Measurements from ENCODE around the gene TSHZ3.

DNA sequence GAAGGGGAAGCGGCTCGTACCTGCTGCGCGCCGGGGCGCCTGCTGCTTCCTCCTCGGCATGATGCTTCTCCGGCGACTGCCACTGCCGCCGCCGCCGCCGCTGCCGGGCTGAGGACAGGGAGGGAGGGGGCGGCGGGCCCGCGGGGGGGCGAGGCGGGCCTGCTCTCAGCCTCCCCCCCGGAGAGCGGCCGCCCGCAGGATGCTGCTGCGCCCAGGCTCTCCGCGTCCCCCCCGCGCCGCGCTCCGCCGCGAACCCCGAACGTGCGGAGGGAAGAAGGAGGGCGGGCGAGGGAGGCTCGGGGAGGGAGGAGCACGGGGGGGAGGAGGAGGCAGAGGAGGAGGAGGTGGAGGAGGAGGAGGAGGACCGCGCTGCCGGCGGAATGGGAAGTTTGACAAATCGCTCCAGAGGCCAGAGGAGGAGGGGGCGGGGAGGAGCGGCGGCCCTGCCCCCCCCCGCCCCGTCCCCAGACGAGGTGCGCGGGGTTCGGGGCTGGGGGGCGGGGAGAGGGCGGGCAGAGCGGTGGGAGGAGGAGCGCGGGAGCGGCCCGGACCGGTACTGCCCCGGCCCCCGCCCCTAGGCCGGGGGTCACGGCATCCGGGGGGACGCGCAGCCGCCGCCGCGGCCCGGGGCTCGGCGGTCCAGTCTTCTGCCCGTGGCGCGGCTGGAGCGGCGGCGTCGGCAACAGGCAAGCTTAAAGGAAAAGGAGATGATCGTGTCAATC lies at the start of gene TSHZ3:
- TF ChIP-seq EZH2 (IDR thresholded peaks at IDR 0.05; ENCODE audit: low read depth, low read length, severe bottlenecking) (no peak), KDM1A (IDR thresholded peaks at IDR 0.05; ENCODE audit: borderline replicate concordance, low read length) (no peak), FOSL1 (IDR thresholded peaks at IDR 0.05; ENCODE audit: insufficient read depth, low read depth, low read length) (no peak), EGR1 (IDR thresholded peaks at IDR 0.05; ENCODE audit: borderline replicate concordance, low read depth, low read length) (no peak), POLR2A (IDR thresholded peaks at IDR 0.05; ENCODE audit: control extremely low read depth in 1 of 2, low read depth in 2 of 2, low read length in 2 of 2) (no peak), TAF1 (IDR thresholded peaks at IDR 0.05; ENCODE audit: low read depth, low read length) (no peak), HDAC2 (IDR thresholded peaks at IDR 0.05; ENCODE audit: borderline replicate concordance in 1 of 2, low read depth in 2 of 2, low read length in 2 of 2) (no peak; a peak in 1 of 4 replicates), BACH1 (IDR thresholded peaks at IDR 0.05; ENCODE audit: low read length) (no peak), EP300 (IDR thresholded peaks at IDR 0.05; ENCODE audit: borderline replicate concordance in 1 of 2, low read depth in 2 of 2, low read length in 2 of 2) (peak in 1 of 2 experiments; percentile 14; a peak in 1 of 3 replicates), SIN3A (conservative IDR thresholded peaks at IDR 0.05 in 1 of 2, IDR thresholded peaks at IDR 0.05 in 1 of 2; ENCODE audit: low read depth in 1 of 2, low read length in 2 of 2) (0 out of 4 replicates have a peak, but pooled peaks of 1 of the 2 experiments have one; percentile 37), GABPA (IDR thresholded peaks at IDR 0.05; ENCODE audit: borderline replicate concordance, insufficient read depth, low read length) (no peak), RAD21 (IDR thresholded peaks at IDR 0.05 in 1 of 2, conservative IDR thresholded peaks at IDR 0.05 in 1 of 2; ENCODE audit: low read depth in 2 of 2, low read length in 2 of 2) (no peak)
- TF ChIP-seq, protein P1, sequence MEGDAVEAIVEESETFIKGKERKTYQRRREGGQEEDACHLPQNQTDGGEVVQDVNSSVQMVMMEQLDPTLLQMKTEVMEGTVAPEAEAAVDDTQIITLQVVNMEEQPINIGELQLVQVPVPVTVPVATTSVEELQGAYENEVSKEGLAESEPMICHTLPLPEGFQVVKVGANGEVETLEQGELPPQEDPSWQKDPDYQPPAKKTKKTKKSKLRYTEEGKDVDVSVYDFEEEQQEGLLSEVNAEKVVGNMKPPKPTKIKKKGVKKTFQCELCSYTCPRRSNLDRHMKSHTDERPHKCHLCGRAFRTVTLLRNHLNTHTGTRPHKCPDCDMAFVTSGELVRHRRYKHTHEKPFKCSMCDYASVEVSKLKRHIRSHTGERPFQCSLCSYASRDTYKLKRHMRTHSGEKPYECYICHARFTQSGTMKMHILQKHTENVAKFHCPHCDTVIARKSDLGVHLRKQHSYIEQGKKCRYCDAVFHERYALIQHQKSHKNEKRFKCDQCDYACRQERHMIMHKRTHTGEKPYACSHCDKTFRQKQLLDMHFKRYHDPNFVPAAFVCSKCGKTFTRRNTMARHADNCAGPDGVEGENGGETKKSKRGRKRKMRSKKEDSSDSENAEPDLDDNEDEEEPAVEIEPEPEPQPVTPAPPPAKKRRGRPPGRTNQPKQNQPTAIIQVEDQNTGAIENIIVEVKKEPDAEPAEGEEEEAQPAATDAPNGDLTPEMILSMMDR (IDR thresholded peaks at IDR 0.05; ENCODE audit: control extremely low read depth in 1 of 3, insufficient read depth in 1 of 3, low read depth in 1 of 3, low read length in 3 of 3) = no peak
